IgD-negative memory B cell (primary cell): ENCODE data around the gene MBOAT2. TPM values are rescaled to one million over a fixed set of nuclear protein-coding genes. Genes with fewer than 3 reads are reported as not detected.

ENCODE experiments used
- H3K27ac Mint-ChIP-seq, 3 donors: one replicate each; pipeline ENCODE4 v1.8.0; 2020 to 2022; ENCODE audit warnings: mild to moderate bottlenecking in 3 of 3, mixed read lengths in 3 of 3, moderate library complexity in 1 of 3
- H3K27me3 Mint-ChIP-seq: one replicate; pipeline ENCODE4 v1.8.0; 2021; ENCODE audit warnings: mixed read lengths
- H3K36me3 Mint-ChIP-seq: one replicate; pipeline ENCODE4 v1.8.0; 2020; ENCODE audit warnings: mild to moderate bottlenecking, mixed read lengths
- H3K4me1 Mint-ChIP-seq, 3 donors: one replicate each; pipeline ENCODE4 v1.8.0; 2020 to 2022; ENCODE audit warnings: mixed read lengths in 3 of 3, mild to moderate bottlenecking in 1 of 3
- H3K4me3 Mint-ChIP-seq, 4 donors: one replicate each; pipeline ENCODE4 v1.8.0; 2020 to 2022; ENCODE audit warnings: mild to moderate bottlenecking in 4 of 4, mixed read lengths in 4 of 4, moderate library complexity in 3 of 4
- H3K9me3 Mint-ChIP-seq, 3 donors: one replicate each; pipeline ENCODE4 v1.8.0; 2020 to 2021; ENCODE audit warnings: mixed read lengths in 3 of 3, mild to moderate bottlenecking in 1 of 3
- polyA plus RNA-seq: library from polyadenylated mRNA; unstranded; fragments of 300-500 nt; fragmentation: Illumina TruSeq; gene quantifications from one replicate; pipeline ENCODE4 v1.2.3, GENCODE V29; 2021

MBOAT2 gene
- polyA plus RNA-seq, 1 donor from 2014 or later, result not detected

DNA sequence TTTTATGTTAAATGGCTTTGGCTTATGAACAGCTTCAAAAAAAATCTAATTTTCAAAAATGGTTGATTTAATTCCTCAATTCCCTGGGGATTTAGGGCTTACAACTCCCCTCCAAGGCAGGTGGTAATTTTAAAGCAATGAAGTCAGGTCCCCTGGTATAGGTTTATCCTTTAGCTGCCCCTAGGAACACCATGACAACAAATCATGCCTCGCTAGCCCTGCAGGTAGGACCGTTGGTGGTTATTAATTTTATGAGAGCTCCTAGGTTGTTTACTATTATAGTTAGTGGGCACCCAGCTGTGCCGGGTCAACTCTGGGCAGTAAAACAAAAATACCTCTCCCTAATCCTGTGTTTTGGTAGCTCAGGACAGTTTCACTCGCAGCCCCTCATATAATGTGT is 26.2 kb upstream of the MBOAT2 start:
- Mint-ChIP-seq H3K27ac (peak overlapping the region in 1 of 3 donors; percentile 24), H3K4me1 (no peaks in the 10 kb centered on the region), H3K27me3 (peaks cover 21% of the 10 kb centered on the region), H3K9me3 (peaks cover 0 to 3% (median 0%) of the 10 kb centered on the region in 3 donors), H3K4me3 (no peak overlapping the region), H3K36me3 (peaks cover 2% of the 10 kb centered on the region)

DNA sequence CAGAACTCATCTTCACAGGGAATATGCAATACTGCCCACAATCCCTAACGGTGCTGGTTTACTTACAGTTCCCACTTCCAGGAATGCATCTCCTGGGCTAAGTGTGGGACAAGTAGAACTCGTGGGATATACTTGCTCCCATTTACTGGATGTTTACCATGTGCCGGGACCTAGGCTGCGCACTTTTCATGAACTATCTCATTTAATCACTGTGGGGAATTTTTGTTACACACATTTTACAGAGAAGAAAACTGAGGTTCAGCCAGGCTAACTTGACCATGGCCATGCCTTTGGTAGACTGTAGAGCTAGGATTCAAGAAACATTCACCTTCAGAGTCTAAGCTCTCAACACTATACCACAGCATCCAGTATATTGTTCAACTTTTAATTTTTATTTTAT is 24.4 kb upstream of the MBOAT2 start:
- Mint-ChIP-seq H3K9me3 (no peaks in the 10 kb centered on the region), H3K27me3 (peaks cover 13% of the 10 kb centered on the region), H3K4me3 (no peak overlapping the region), H3K27ac (no peak overlapping the region), H3K4me1 (no peaks in the 10 kb centered on the region), H3K36me3 (peaks cover 2% of the 10 kb centered on the region)

DNA sequence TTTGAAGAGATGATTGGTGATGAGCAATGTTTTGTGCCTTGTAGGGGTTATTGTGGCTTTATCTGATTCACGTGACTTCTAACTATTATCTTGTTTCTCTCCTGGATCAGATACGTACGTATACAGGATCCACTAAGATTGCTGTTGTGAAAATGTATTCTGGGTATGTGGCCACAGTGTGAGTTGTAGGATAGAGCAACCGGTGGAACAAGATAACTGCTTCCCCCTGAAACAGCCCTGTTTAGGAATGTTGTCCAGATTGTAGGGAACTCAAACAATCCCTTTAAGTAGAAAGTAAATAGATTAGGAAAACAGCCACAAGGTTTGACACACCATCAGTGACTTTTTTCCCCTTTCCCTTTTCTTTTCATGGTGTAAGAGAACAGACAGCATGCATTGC is 22.3 kb upstream of the MBOAT2 start:
- Mint-ChIP-seq H3K4me1 (no peaks in the 10 kb centered on the region), H3K4me3 (no peak overlapping the region), H3K27ac (no peak overlapping the region), H3K9me3 (no peaks in the 10 kb centered on the region), H3K27me3 (peaks cover 6% of the 10 kb centered on the region), H3K36me3 (peaks cover 2% of the 10 kb centered on the region)

DNA sequence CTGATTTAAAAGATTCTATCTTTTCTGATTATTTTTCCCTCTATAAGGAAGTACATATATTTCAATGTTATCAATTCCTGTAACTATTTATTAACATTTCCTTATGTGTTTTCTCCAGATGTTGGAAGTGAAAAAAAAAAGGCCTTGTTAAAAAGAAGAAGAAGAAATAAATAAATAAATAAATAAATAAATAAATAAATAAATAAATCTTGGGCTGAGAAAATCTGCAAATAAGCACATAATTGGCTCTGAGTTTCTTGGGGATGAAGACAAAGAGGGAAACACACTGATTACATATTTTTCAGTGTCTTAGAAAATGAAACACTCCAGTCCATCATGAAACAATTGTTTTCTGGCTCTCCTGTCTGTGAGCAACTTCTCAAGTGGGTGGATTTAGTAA is 21.1 kb upstream of the MBOAT2 start:
- H3K27ac Mint-ChIP-seq, result no peak overlapping the region
- peaks cover 6% of the 10 kb centered on the region for H3K27me3 Mint-ChIP-seq
- H3K4me1 Mint-ChIP-seq, result no peaks in the 10 kb centered on the region
- no peaks in the 10 kb centered on the region for H3K9me3 Mint-ChIP-seq
- peaks cover 2% of the 10 kb centered on the region for H3K36me3 Mint-ChIP-seq
- no peak overlapping the region for H3K4me3 Mint-ChIP-seq

DNA sequence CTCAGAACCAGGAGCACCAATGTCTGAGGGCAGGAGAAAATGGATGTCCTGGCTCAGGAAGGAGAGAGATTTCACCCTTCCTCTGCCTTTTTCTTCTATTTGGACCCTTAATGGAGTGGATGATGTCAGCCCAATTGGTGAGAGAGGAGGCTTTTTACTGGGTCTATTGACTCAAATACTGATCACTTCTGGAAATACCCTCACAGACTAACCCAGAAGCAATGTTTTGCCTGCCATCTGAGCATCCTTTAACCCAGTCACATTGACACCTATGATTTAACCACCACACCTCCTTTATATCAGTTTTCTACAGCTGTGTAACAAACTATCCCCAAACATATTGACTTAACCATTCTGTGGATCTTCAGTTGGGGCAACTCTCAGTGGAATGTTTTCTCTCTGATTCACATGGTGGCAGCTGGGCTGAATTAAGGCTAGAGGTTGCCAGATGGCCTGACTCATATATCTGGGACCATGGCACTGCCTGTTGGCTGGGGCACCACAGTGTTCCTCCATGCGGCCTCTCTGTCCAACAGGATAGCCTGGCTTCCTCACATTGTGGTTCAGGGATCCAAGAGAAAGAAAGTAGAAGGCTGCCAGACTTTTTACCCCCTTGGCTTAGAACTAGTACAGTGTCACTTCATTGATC is 18.2 kb upstream of the MBOAT2 start:
- Mint-ChIP-seq H3K27ac (no peak overlapping the region), H3K27me3 (peaks cover 3% of the 10 kb centered on the region), H3K4me3 (no peak overlapping the region), H3K36me3 (no peaks in the 10 kb centered on the region), H3K9me3 (no peaks in the 10 kb centered on the region), H3K4me1 (no peaks in the 10 kb centered on the region)

DNA sequence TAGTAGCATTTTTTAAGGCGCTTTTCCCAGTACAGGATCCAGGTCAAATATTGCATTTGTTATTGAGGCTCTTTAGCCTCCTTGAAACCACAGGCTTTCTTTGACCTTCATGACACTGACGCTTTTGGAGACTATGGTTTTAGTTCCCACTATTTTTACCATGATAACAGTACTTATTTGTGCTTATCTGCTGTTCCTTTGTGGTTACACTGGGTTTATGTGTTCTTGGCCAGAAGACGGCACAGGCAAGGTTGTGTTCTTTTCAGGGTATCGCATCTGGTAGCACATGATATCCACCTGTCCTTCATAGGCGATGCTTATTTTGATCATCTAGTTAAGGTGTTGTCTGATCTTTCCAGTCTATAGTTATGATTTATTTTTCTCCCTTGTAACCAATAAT is 16.8 kb upstream of the MBOAT2 start:
- H3K4me3 Mint-ChIP-seq, result no peak overlapping the region
- peaks cover 1% of the 10 kb centered on the region for H3K27me3 Mint-ChIP-seq
- H3K9me3 Mint-ChIP-seq, result no peaks in the 10 kb centered on the region
- no peaks in the 10 kb centered on the region for H3K4me1 Mint-ChIP-seq
- H3K36me3 Mint-ChIP-seq, result no peaks in the 10 kb centered on the region
- no peak overlapping the region for H3K27ac Mint-ChIP-seq

DNA sequence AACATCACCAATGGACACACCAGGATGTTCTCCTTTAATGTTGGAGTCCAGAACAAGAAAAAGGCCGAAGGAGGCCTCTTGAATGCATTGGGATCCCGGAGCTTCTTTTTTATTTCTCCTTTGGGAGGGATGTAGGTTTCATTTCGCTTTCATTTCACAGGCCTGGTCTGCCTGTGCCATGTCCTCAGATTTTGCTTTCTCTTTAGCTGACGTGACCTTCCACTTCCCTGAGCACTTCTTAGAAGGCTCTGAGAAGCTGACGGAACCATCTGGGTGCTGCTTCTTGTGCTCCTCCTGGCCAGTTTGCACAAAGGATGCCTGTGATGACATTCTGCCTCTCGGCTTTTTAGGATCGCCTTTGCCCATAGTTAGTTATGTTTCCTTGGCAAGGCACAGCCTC is 15.1 kb upstream of the MBOAT2 start:
- Mint-ChIP-seq H3K27me3 (peaks cover 4% of the 10 kb centered on the region), H3K27ac (no peak overlapping the region), H3K36me3 (no peaks in the 10 kb centered on the region), H3K9me3 (no peaks in the 10 kb centered on the region), H3K4me3 (no peak overlapping the region), H3K4me1 (no peaks in the 10 kb centered on the region)

DNA sequence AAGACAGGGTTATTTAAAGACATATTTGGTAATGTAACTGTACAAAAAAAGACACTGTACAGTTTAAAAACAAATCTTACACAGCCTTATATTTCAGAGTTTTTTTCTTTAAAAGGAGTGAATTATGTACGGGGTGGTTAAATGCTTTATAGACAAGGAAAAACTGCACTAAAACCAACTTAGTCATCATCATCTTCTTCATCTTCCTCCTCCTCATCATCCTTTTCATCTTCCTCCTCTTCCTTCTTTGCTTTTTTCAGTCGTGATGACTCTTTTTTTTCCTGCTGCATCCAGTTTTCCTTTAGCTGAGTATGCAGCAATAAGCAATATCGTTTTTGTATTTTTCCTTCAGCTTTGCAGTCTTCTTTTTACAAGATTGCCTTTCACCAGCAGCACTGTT is 14.6 kb upstream of the MBOAT2 start:
- Mint-ChIP-seq H3K4me3 (no peak overlapping the region), H3K36me3 (no peaks in the 10 kb centered on the region), H3K4me1 (no peaks in the 10 kb centered on the region), H3K9me3 (no peaks in the 10 kb centered on the region), H3K27ac (no peak overlapping the region), H3K27me3 (peaks cover 5% of the 10 kb centered on the region)

DNA sequence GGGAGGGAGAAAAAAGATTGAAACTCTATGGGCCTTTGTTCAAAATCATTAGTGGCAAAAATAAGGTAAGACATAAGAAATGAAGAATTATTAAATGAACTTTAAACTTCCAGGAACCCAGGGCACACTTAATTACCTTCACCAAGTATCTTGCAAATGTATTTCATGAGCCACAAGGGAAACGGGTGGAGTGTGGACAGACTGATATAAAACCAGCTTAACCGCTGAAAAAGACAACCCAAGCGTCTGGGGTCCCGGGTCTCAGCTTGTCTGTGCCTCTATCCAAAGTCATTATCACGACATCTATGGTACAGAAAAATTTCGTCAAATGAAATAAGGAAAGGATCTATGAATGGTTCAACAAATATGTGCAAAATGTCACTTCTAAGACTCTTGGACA is 13.9 kb upstream of the MBOAT2 start:
- H3K36me3 Mint-ChIP-seq, result no peaks in the 10 kb centered on the region
- no peak overlapping the region for H3K27ac Mint-ChIP-seq
- H3K9me3 Mint-ChIP-seq, result no peaks in the 10 kb centered on the region
- no peak overlapping the region for H3K4me3 Mint-ChIP-seq
- no peaks in the 10 kb centered on the region for H3K4me1 Mint-ChIP-seq
- H3K27me3 Mint-ChIP-seq, result peaks cover 5% of the 10 kb centered on the region

DNA sequence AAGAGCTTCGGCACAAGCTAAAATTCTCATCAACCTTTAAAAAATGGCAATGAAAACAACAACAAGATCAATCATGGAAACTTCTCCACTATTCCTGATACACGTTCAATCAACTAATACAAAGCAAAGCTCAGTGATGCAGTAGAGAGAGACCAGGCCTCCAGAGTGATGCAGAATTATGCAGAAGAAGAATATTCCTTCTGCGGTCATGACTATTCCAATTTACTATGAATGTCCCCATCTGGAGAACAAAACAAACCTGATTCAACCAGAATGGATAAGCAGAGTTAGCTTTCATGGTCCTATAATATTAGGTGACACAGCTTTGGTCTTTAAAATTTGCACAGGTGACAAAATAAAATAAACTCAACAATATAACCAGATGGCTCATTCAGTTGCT is 12.5 kb upstream of the MBOAT2 start:
- H3K4me3 Mint-ChIP-seq, result no peak overlapping the region
- H3K4me1 Mint-ChIP-seq, result no peaks in the 10 kb centered on the region
- H3K27me3 Mint-ChIP-seq, result peaks cover 5% of the 10 kb centered on the region
- no peaks in the 10 kb centered on the region for H3K36me3 Mint-ChIP-seq
- no peaks in the 10 kb centered on the region for H3K9me3 Mint-ChIP-seq
- H3K27ac Mint-ChIP-seq, result no peak overlapping the region

DNA sequence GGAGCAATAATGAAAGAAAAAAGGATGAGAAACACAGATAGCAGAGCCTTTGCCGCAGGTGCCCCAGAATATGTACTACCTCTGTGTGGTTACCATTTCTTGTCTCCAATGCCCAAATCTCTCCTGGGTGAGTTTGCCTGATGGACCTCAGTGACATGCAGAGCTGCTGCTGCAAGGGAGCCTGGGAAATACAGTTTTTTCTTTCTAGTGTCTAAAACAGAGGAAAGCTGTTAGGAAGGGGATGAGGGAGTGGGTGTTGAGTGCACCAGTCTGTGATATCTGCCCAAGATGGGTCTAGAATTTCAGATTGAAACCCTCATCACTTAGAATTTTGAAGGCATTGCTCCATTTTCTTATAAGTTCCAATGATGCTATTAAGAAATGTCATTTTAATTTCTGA is 9.9 kb upstream of the MBOAT2 start:
- Mint-ChIP-seq H3K4me1 (no peaks in the 10 kb centered on the region), H3K27ac (no peak overlapping the region), H3K4me3 (no peak overlapping the region), H3K36me3 (no peaks in the 10 kb centered on the region), H3K27me3 (peaks cover 5% of the 10 kb centered on the region), H3K9me3 (no peaks in the 10 kb centered on the region)

DNA sequence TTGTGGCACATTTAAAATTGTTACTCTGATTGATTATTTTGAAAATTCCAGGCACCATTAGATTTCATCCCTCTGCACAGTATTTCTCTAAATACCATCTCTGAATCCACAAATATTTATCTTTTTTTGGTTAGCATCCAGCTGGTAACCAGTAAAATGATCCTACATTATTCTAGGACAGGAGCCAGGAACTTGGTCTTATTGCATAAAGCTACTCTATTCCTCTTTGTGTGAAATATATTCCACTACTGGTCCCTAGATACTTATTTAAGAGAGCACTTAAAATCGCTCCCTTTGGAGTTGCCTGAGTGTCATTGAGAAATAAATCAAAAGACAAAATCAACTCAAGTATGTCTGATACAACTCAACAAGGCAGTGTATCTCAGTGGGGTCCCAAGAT is 7.4 kb upstream of the MBOAT2 start:
- Mint-ChIP-seq H3K4me3 (no peak overlapping the region), H3K4me1 (no peaks in the 10 kb centered on the region), H3K9me3 (no peaks in the 10 kb centered on the region), H3K36me3 (no peaks in the 10 kb centered on the region), H3K27ac (no peak overlapping the region), H3K27me3 (peaks cover 4% of the 10 kb centered on the region)

DNA sequence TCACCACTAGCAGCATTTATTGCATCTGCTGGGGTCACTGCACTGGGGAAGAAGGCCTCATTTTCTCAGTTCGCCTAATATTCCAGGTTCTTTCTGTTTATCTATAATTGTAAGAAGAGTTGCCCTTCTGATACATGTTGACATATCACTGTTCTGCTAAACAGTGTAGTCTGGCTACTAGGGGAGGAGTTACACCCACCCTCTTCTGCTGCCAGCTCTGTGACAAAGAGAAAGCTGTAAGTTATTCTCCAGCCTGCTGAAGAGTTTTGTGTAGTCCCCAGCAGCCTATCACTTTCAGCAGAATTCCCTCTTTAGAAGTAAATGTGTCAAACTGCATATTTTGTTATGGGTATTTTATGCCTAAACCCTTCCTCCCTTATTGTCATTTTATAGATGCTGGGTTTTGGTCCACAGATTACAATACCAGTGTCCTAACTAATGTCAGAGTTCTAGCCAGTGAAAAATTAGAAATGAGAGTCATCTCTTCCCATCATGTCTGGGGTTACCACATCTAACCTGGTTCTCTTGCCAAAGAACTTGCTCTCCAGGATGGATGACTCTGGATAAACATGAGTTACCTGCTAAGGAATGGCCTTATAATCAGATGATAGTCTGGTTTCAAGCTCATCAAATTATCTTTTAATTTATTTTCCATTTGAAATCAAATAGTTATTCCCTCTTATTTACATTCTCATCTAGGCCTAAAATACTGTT is 5.6 kb upstream of the MBOAT2 start:
- H3K36me3 Mint-ChIP-seq, result no peaks in the 10 kb centered on the region
- peaks cover 4% of the 10 kb centered on the region for H3K27me3 Mint-ChIP-seq
- no peak overlapping the region for H3K27ac Mint-ChIP-seq
- no peaks in the 10 kb centered on the region for H3K9me3 Mint-ChIP-seq
- H3K4me3 Mint-ChIP-seq, result no peak overlapping the region
- peaks cover 0 to 5% (median 3%) of the 10 kb centered on the region in 3 donors for H3K4me1 Mint-ChIP-seq

DNA sequence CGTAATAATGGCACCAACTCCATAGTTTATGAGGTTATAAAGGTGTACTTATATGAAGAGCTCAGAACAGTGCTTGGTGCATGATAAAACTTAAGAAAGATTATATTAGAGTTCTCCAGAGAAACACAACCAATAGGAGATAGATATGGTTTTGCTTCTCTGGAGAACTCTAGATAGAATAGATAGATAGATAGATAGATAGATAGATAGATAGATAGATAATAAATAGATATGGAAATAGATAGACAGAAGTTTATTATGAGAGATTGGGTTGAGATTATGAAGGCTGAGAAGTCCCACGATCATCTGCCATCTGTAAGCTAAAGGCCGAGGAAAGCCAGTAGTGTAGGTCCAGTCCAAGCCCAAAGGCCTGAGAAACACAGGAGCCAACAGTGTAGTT is 2.9 kb upstream of the MBOAT2 start:
- peaks cover 4% of the 10 kb centered on the region for H3K27me3 Mint-ChIP-seq
- H3K27ac Mint-ChIP-seq, result no peak overlapping the region
- no peaks in the 10 kb centered on the region for H3K9me3 Mint-ChIP-seq
- peak overlapping the region in 1 of 4 donors; percentile 26 for H3K4me3 Mint-ChIP-seq
- peaks cover 4 to 7% (median 5%) of the 10 kb centered on the region in 3 donors for H3K4me1 Mint-ChIP-seq
- no peaks in the 10 kb centered on the region for H3K36me3 Mint-ChIP-seq

DNA sequence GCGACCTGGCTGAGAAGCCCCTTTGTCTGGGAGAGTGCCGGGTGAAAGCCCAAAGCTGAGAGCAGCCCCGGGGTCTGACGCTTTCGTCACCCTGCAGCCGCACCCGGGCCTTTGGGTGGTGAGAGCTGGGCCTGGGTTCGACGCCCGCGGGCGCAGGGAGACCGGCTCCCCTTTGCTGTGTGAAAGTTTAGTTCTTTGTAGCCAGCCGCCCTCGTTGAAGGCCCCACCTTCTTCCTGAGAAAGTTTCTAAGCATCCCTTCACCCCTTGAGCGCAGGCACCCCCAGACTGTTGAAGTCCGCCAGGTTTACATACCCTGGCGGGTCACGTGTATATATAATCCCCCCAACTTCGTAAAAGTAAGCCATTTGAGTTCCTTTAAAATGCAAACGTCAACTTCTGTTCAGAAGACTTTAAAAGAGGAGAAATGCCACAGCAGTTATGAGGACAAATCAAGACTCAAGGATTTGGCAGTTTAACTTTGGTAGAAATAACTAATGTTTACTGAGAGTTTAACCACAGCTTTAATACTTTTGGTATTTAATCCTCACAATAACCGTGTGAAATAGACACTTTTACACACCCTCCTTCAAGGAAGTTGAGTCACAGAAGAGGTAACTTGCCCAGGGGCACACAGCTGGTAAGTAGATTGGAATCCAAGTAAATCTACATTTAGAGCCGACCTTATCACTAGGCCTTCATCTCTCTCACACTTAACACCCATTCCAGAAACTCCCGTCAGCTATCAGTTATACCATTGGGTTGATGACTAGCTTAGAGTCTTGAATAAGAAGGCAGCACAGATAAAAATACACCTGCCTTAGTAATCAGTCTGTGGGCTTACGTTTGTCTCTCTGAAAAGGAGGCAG is 1.1 kb upstream of the MBOAT2 start:
- Mint-ChIP-seq H3K4me1 (peaks cover 4 to 7% (median 5%) of the 10 kb centered on the region in 3 donors), H3K4me3 (peak overlapping the region; percentile 82 to 94 (median 87)), H3K27me3 (peaks cover 4% of the 10 kb centered on the region), H3K27ac (peak overlapping the region in 2 of 3 donors; percentile 35 to 87), H3K9me3 (no peaks in the 10 kb centered on the region), H3K36me3 (no peaks in the 10 kb centered on the region)

DNA sequence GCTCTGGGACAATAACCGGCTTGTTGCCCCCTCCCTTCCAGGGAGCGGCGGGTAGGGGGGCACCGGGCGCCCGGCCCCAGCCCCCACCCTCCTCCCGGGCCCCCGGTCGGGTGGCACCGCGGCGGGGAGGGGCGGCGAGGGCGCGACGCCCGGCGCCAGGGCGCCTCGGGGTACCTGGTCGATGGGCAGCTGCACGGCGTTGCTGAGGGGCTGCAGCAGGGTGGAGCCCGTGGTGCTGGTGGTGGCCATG is 193 bp downstream of the MBOAT2 start:
- Mint-ChIP-seq H3K27me3 (peaks cover 8% of the 10 kb centered on the region), H3K4me1 (peaks cover 4 to 7% (median 5%) of the 10 kb centered on the region in 3 donors), H3K36me3 (no peaks in the 10 kb centered on the region), H3K9me3 (no peaks in the 10 kb centered on the region), H3K4me3 (no peak overlapping the region), H3K27ac (no peak overlapping the region)
